Vagina (tissue), 2 donors: ENCODE data around the gene CD8B2.
"Not testable (repeated sequence)": the region's sequence is repeated elsewhere in the genome, so short reads cannot be mapped to it uniquely, and the experiment has no call there.

Source experiments
- POLR2A ChIP-seq, 2 donors: fragments of 450-650 bp; IDR thresholded peaks; one replicate each; pipeline ENCODE4 v1.6.1; 2017; ENCODE audit warnings: antibody characterized with exemption in 2 of 2, mild to moderate bottlenecking in 2 of 2, moderate library complexity in 2 of 2
- TF ChIP-seq, protein P1 (sequence below), 3 experiments: fragments of 450-650 bp in 2 of 3; fragments of 200-600 bp in 1 of 3; sonication (generic) in 1 of 3; IDR thresholded peaks; one replicate each; pipeline ENCODE4 v1.5.1; 2017 to 2019; ENCODE audit warnings: antibody characterized with exemption in 3 of 3, mild to moderate bottlenecking in 2 of 3, moderate library complexity in 2 of 3

DNA sequence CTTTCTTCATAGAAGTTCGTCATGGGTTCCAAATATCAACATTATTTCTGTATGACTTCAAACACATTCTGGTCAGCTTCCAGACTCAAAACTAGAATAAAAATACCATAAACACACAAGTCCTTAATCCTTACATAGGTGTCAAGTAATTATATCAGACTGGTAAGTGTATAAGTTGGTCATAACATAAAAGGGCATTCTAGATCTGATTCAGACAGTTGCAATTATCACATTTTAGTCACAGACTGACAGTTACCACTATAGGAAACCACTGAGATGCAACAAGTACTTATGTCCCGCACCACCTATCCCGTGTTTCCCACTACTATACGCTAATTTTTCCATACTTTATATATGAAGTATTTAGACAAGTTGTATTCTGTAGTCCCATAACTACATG lies 9.5 kb upstream of the CD8B2 start:
- TF ChIP-seq POLR2A (IDR thresholded peaks at IDR 0.05): not testable (repeated sequence)
- TF ChIP-seq, protein P1, sequence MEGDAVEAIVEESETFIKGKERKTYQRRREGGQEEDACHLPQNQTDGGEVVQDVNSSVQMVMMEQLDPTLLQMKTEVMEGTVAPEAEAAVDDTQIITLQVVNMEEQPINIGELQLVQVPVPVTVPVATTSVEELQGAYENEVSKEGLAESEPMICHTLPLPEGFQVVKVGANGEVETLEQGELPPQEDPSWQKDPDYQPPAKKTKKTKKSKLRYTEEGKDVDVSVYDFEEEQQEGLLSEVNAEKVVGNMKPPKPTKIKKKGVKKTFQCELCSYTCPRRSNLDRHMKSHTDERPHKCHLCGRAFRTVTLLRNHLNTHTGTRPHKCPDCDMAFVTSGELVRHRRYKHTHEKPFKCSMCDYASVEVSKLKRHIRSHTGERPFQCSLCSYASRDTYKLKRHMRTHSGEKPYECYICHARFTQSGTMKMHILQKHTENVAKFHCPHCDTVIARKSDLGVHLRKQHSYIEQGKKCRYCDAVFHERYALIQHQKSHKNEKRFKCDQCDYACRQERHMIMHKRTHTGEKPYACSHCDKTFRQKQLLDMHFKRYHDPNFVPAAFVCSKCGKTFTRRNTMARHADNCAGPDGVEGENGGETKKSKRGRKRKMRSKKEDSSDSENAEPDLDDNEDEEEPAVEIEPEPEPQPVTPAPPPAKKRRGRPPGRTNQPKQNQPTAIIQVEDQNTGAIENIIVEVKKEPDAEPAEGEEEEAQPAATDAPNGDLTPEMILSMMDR (IDR thresholded peaks at IDR 0.05): not testable (repeated sequence)
